GM12892 (cell line): ENCODE measurements around the gene KCNQ5.

Experiments
- POLR2A ChIP-seq: IDR thresholded peaks from 2 replicates; pipeline ENCODE4 v1.6.1; 2011; ENCODE audit warnings: low read depth, low read length, control low read depth
- POLR2AphosphoS5 ChIP-seq: IDR thresholded peaks from 2 replicates; pipeline ENCODE4 v1.6.1; 2011; ENCODE audit warnings: low read depth, low read length, control low read depth
- TAF1 ChIP-seq: IDR thresholded peaks from 2 replicates; pipeline ENCODE4 v1.6.1; 2011; ENCODE audit warnings: low read depth, mild to moderate bottlenecking, control low read depth, low read length, borderline replicate concordance

- TF ChIP-seq POLR2AphosphoS5 = no peak
- no peak for TF ChIP-seq POLR2A
- TF ChIP-seq TAF1 = no peak
Measured at GRCh38 chr6:72955666-72956065, 333.8 kb downstream of the KCNQ5 start.
